Activated CD4-positive, alpha-beta T cell treated with anti-CD3 and anti-CD28 coated beads, Interleukin-2, amount 10 ng/mL, durations not matched to agents 7 days and 5 days (primary cell): ENCODE results near the gene SMIM24. TPM values are rescaled to one million over a fixed set of nuclear protein-coding genes. Genes with fewer than 3 reads are reported as not detected.
"Not testable (repeated sequence)": the region's sequence is repeated elsewhere in the genome, so short reads cannot be mapped to it uniquely, and the experiment has no call there.

ENCODE experiments used
- CTCF ChIA-PET: fragments of 350-600 bp; sonication (Branson Sonifier 250); formaldehyde crosslinking; loops from one replicate; lab custom pipeline; 2021; ENCODE audit warnings: antibody characterized with exemption; lab: Charles Lee
- POLR2A ChIA-PET: fragments of 350-600 bp; sonication (Branson Sonifier 250); formaldehyde crosslinking; loops from one replicate; lab custom pipeline; 2021; ENCODE audit warnings: antibody characterized with exemption; lab: Charles Lee
- DNase-seq: peaks from one replicate; pipeline ENCODE4 v3.0.0-alpha.2; 2020
- H3K27ac Mint-ChIP-seq: one replicate; pipeline ENCODE4 v1.8.0; 2021; ENCODE audit warnings: mild to moderate bottlenecking, moderate library complexity, mixed read lengths
- H3K27me3 Mint-ChIP-seq: one replicate; pipeline ENCODE4 v1.8.0; 2021; ENCODE audit warnings: mixed read lengths
- H3K36me3 Mint-ChIP-seq: one replicate; pipeline ENCODE4 v1.8.0; 2021; ENCODE audit warnings: low read depth, mixed read lengths
- H3K4me1 Mint-ChIP-seq: one replicate; pipeline ENCODE4 v1.8.0; 2021; ENCODE audit warnings: mixed read lengths
- H3K4me3 Mint-ChIP-seq: one replicate; pipeline ENCODE4 v1.8.0; 2021; ENCODE audit warnings: mild to moderate bottlenecking, moderate library complexity, mixed read lengths
- H3K9me3 Mint-ChIP-seq: one replicate; pipeline ENCODE4 v1.8.0; 2021; ENCODE audit warnings: mixed read lengths
- total RNA-seq, 2 experiments: library from RNA; stranded (reverse); gene quantifications; one replicate each; pipeline ENCODE4 v1.2.3, GENCODE V29; 2021

SMIM24 gene
- total RNA-seq, 2 experiments from 2014 or later = 0.27 to 0.33 TPM

- peaks cover 45% of the 10 kb centered on the region for H3K4me1 Mint-ChIP-seq
- POLR2A ChIA-PET = no interaction called here
- H3K27ac Mint-ChIP-seq = no peak overlapping the region
- DNase-seq = no peak
- peaks cover 27% of the 10 kb centered on the region for H3K36me3 Mint-ChIP-seq
- H3K27me3 Mint-ChIP-seq = no peaks in the 10 kb centered on the region
- H3K4me3 Mint-ChIP-seq = no peak overlapping the region
- CTCF ChIA-PET = no interaction called here
- H3K9me3 Mint-ChIP-seq = no peaks in the 10 kb centered on the region
Measured at GRCh38 chr19:3510727-3511126, 30.4 kb upstream of the SMIM24 start.

- DNase-seq = no peak
- peaks cover 45% of the 10 kb centered on the region for H3K4me1 Mint-ChIP-seq
- CTCF ChIA-PET = no interaction called here
- peak overlapping the region; percentile 32 for H3K27ac Mint-ChIP-seq
- H3K27me3 Mint-ChIP-seq = no peaks in the 10 kb centered on the region
- POLR2A ChIA-PET = no interaction called here
- H3K4me3 Mint-ChIP-seq = peak overlapping the region; percentile 24
- peaks cover 27% of the 10 kb centered on the region for H3K36me3 Mint-ChIP-seq
- no peaks in the 10 kb centered on the region for H3K9me3 Mint-ChIP-seq
Measured at GRCh38 chr19:3509566-3509989, 29.3 kb upstream of the SMIM24 start.

GRCh38 chr19:3508771-3509535 lies 28.6 kb upstream of the SMIM24 start:
- Mint-ChIP-seq H3K36me3 (peaks cover 27% of the 10 kb centered on the region), H3K27ac (peak overlapping the region; percentile 32), H3K4me3 (peak overlapping the region; percentile 79), H3K27me3 (no peaks in the 10 kb centered on the region), H3K4me1 (peaks cover 46% of the 10 kb centered on the region), H3K9me3 (no peaks in the 10 kb centered on the region)
- DNase-seq = no peak
- CTCF ChIA-PET = no interaction called here
- POLR2A ChIA-PET = no interaction called here

DNA sequence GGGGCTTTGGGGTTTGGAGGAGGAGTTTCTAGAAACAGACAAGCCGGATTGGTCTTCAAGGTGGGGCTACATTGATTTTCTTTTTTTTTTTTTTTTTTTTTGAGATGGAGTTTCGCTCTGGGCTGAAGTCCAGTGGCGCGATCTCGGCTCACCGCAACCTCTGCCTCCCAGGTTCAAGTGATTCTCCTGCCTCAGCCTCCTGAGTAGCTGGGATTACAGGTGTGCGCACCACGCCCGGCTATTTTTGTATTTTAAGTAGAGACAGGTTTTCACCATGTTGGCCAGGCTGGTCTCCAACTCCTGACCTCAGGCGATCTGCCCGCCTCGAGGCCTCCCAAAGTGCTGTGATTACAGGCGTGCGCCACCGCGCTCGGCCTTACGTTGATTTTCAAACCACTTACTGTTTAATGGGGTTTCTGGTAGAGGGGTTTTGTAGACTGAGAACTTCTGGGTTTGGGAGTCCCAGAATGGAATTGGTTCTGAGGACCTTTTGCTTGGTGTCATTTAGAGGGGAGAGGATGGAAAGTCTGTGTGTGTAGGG lies 27.9 kb upstream of the SMIM24 start:
- H3K9me3 Mint-ChIP-seq, H3K27me3 Mint-ChIP-seq, DNase-seq, POLR2A ChIA-PET, CTCF ChIA-PET: not testable (repeated sequence)
- Mint-ChIP-seq H3K27ac (peak overlapping the region; percentile 50), H3K4me3 (peak overlapping the region; percentile 79), H3K4me1 (peaks cover 43% of the 10 kb centered on the region), H3K36me3 (peaks cover 27% of the 10 kb centered on the region)

DNA sequence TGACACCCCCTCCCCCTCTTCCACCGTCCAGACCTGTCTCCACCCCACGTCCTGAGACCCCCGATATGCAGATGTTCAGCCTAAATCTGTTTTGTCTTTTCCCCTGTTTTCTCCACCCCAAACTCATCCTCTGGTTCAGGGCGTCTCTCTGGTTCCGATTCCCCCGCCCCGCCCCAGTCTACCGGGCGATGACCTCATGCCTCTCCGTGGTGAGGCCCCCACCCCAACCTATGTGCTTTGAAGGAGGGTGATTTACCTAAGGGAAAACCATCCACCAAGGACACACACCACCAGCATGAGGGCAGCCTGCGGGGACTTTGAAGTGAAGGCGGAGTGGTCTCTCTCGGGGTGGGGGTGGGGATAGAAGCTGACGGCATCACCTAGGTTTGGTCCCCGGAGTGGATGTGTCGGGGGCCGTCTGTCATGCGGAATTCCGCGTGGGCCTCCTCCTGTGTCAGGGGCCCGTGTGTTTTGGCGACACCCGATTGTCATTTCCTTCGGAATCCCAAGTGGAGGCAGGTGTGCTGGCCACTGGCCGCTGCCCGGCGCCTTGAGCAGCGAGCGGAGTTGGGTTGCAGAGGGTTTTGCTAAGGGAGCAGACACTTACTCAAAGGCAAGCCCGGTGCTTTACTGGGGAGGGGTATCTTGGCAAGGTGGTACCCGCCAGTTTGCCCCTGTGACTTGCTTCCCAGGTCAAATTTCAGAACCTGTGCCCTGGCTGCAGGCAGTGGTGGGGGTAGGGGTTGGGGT lies 27.2 kb upstream of the SMIM24 start:
- ChIA-PET CTCF (no interaction called here), POLR2A (no interaction called here)
- Mint-ChIP-seq H3K36me3 (peaks cover 27% of the 10 kb centered on the region), H3K9me3 (no peaks in the 10 kb centered on the region), H3K4me1 (peaks cover 43% of the 10 kb centered on the region), H3K4me3 (peak overlapping the region; percentile 79), H3K27ac (peak overlapping the region; percentile 91), H3K27me3 (no peaks in the 10 kb centered on the region)
- DNase-seq = peak; percentile 31

DNA sequence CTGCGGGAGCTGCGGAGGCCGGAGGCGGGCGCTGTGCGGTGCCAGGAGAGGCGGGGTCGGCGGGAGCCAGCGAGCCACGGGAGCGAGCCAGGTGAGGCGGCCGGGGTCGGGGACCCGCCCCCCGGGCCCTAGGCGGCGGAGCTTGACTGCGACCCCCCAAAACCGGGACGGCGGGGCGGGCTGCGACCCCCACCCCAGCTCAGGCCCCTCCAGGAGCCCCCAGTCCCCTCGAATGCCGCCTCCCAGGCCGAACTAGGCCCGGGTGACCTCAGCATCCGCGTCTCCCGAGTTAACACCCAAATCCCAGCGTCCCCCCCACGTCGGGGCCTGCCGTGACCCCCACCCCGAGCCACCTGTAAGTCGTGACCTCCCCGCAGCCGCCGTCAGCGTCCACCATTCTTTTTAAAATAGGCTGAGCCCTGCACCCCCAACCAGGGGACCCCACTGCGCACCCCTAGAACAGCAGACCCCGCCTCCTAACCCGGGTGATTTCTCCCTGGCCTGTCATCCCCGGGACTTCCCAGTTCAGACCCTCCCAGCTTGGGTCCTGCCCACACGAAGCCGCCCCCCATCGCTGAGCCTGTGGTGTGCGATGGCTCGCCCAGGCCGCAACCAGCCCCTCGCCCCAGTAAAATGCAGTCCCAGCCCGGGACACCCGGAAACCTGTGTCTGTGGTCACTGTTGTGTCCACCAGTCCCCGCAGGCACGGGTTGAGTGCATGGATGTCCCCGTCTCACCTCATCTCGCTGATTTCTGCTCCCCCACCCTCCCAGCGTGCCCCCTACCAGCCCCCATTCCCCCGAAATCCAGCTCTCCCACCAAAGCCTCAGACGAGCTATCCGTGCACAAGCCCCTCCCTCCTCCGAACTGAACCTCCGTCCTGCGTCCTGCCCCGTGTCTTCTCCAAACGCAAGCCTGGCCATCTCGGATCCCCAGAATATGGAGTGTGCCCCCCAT lies 26.3 kb upstream of the SMIM24 start:
- Mint-ChIP-seq H3K27ac (peak overlapping the region; percentile 91), H3K36me3 (peaks cover 27% of the 10 kb centered on the region), H3K4me1 (peaks cover 43% of the 10 kb centered on the region), H3K9me3 (no peaks in the 10 kb centered on the region), H3K27me3 (no peaks in the 10 kb centered on the region), H3K4me3 (peak overlapping the region; percentile 79)
- POLR2A ChIA-PET = no interaction called here
- CTCF ChIA-PET = interaction anchor here (1.1 kb wide), 1 partner anchor 12 kb away, joined by 4 read pairs; no protein-coding TSS in a partner anchor
- peak; percentile 46 for DNase-seq

DNA sequence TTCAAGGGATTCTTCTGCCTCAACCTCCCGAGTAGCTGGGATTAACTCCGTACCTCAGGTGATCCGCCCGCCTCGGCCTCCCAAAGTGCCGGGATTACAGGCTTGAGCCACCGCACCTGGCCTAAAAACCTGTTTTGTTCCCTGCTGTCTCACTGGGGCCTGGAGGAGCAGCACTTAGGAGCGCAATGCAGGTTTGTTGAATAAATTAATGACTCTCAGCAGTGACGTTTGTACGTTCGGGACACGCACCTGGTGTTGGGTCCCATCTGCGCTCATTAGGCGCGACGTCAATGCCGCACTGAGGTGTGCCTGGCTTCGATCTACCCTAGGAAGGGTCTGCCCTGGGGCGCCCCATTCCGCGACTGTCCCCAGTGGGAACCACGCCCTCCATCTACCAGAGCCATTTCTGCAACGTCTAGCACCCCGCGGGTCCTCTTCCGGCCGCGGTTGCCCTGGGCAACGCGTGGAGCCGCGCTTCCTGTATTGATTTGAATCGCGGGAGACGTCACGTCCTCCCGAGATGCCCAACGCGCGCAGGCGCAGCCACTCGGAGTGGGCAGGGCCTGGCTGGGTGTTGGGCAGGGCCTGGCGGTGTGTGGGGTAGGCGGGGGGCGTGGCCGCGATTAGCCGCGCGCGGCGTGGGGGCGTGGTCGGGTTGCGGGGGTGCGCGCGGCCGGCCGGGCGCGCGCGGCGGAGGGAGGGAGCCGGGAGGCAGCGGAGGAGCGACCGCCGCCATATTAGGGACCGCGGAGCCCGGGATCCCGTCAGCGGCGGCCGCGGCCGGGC lies 25.5 kb upstream of the SMIM24 start, which contains the start of gene FZR1:
FZR1 (plus strand) TSS at position 714 of the 786 bp plus-strand sequence. CDS start 16,679 bp downstream, outside the sequence.
- Mint-ChIP-seq H3K27me3 (no peaks in the 10 kb centered on the region), H3K9me3 (no peaks in the 10 kb centered on the region), H3K4me3 (peak within 1 kb of the TSS; percentile 79), H3K4me1 (peaks cover 47% of the 10 kb centered on the region), H3K27ac (peak within 1 kb of the TSS; percentile 93), H3K36me3 (peaks cover 27% of the 10 kb centered on the region)
- peak; percentile 99 for DNase-seq
- CTCF ChIA-PET = interaction anchor here (0.6 to 1.1 kb wide), 2 partner anchors 13 to 58 kb away, joined by 4 to 5 read pairs; no protein-coding TSS in a partner anchor
- POLR2A ChIA-PET = no interaction called here

- Mint-ChIP-seq H3K4me1 (peaks cover 49% of the 10 kb centered on the region), H3K27me3 (no peaks in the 10 kb centered on the region), H3K9me3 (no peaks in the 10 kb centered on the region), H3K27ac (peak overlapping the region; percentile 93), H3K4me3 (peak overlapping the region; percentile 79), H3K36me3 (peaks cover 23% of the 10 kb centered on the region)
- CTCF ChIA-PET = interaction anchor here (0.6 to 1.0 kb wide), 2 partner anchors 16 to 57 kb away, joined by 3 to 5 read pairs; no protein-coding TSS in a partner anchor
- DNase-seq = no peak
- POLR2A ChIA-PET = no interaction called here
Measured at GRCh38 chr19:3504735-3505134, 24.4 kb upstream of the SMIM24 start.

DNA sequence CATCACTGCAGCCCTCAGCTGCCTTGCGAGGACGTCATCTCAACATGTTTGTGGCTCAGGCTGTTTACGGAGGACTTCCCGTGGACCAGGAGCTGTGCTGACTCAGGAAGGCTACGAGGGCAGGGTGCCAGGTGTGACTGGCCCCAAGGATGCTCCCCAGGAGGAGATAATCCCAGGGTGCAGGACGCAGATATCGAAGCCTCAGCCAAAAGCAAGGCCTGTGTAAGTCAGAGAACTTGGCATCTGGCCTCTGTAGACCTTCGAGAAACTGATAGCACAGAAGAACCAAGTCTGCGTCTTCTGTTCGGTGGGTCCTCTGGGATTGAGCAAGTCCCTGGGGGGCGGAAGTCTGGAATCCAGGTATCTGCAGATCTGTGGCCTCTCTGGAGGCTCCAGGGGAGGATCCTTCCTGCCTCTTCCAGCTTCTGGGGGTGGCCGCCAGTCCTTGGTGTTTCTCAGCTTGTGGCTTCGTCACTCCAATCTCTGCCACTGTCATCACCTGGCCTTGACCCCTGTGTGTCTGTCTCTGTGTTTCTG lies 22.8 kb upstream of the SMIM24 start:
- DNase-seq = no peak
- Mint-ChIP-seq H3K27me3 (no peaks in the 10 kb centered on the region), H3K36me3 (peaks cover 14% of the 10 kb centered on the region), H3K9me3 (no peaks in the 10 kb centered on the region), H3K4me3 (no peak overlapping the region), H3K4me1 (peaks cover 43% of the 10 kb centered on the region), H3K27ac (no peak overlapping the region)
- CTCF ChIA-PET = interaction anchor here (1.1 kb wide), 2 partner anchors 24 kb away, joined by 3 to 5 read pairs; no protein-coding TSS in a partner anchor
- POLR2A ChIA-PET = no interaction called here

DNA sequence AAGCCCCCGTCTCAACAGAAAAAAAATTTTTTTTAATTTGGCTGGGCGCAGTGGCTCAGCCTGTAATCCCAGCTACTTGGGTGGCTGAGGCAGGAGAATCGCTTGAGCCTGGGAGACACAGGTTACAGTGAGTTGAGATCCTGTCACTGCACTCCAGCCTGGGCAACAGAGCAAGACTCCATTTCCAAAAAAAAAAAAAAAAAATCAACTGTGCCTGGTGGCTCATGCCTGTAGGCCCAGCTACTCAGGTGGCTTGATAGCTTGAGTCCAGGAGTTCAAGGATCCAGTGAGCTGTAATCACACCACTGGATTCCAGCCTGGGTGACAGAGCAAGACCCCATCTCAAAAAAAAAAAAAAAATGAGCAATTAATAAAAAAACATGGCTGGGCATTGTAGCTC lies 21.5 kb upstream of the SMIM24 start:
- Mint-ChIP-seq H3K9me3 (no peaks in the 10 kb centered on the region), H3K36me3 (peaks cover 13% of the 10 kb centered on the region), H3K27ac (no peak overlapping the region), H3K4me3 (no peak overlapping the region), H3K4me1 (peaks cover 36% of the 10 kb centered on the region), H3K27me3 (no peaks in the 10 kb centered on the region)
- no peak for DNase-seq
- ChIA-PET CTCF (interaction anchor here (0.6 to 1.2 kb wide), 7 partner anchors 8 to 394 kb away, joined by 3 to 6 read pairs (median 5); no protein-coding TSS in a partner anchor), POLR2A (interaction anchor here (0.5 to 0.6 kb wide), 2 partner anchors 969 to 1026 kb away, joined by 3 to 10 read pairs; partner anchors contain the start of gene GADD45B)
